Hematopoietic multipotent progenitor cell (in vitro differentiated cells): ENCODE data around the gene PKLR. TPM values are rescaled to one million over a fixed set of nuclear protein-coding genes. Genes with fewer than 3 reads are reported as not detected.

Experiments
- DNase-seq, 3 donors: peaks; one replicate each; pipeline ENCODE4 v3.0.0-alpha.2; 2011 to 2015; ENCODE audit warnings: low read depth in 2 of 3, low spot score in 2 of 3
- total RNA-seq: library from RNA; depleted of rRNA; stranded (reverse); fragments of >200 nt; gene quantifications from one replicate; pipeline ENCODE4 v1.2.3, GENCODE V29; 2012

PKLR gene
- total RNA-seq, 1 donor, result 1.1 TPM

DNA sequence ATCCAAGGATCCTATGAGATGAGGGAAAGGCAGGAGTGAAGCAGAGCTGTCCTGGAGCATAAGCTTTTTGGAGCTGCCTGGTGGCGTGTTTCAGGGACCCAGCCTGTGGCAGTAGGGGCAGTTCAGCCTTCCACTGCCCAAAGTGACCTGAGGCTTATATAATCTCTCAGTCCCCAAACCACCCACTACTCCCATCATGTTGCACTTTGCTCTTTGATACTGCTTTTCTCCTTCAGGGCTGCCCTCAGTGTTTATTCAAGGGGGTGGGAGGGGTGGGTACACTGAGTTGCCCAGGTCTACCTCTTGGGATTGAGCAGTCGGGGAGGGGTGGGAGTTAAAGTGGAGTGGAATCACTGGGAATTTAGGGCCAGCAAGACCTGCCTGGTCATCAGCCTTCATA, 14.7 kb downstream of the PKLR start:
- no peak for DNase-seq

DNA sequence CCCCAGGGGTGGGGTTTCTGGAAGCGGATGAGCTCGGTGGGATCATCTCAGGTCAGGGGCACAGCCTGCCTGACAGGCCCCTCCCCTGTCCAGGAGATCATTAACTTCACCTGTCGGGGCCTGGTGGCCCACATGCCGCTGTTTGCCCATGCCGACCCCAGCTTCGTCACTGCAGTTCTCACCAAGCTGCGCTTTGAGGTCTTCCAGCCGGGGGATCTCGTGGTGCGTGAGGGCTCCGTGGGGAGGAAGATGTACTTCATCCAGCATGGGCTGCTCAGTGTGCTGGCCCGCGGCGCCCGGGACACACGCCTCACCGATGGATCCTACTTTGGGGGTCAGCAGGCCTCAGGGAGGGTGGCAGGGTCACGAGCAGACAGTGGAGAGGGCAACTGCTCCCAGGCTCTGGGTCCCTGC, 15.6 kb downstream of the PKLR start:
- no peak for DNase-seq

DNA sequence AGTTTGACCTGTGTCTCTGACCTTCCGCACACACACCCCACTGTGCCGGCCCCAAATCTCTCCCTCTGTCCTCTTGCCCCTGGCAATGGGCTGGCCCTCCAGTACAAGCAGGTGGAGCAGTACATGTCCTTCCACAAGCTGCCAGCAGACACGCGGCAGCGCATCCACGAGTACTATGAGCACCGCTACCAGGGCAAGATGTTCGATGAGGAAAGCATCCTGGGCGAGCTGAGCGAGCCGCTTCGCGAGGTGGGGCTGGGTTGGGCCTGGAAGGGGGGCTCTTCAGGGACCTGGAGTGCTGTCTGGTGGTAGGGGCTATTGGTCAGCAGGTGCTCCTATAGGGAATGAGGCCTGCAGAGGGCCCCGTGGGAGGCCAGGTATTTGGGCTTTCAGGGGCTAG, 16.2 kb downstream of the PKLR start:
- DNase-seq, result no peak

DNA sequence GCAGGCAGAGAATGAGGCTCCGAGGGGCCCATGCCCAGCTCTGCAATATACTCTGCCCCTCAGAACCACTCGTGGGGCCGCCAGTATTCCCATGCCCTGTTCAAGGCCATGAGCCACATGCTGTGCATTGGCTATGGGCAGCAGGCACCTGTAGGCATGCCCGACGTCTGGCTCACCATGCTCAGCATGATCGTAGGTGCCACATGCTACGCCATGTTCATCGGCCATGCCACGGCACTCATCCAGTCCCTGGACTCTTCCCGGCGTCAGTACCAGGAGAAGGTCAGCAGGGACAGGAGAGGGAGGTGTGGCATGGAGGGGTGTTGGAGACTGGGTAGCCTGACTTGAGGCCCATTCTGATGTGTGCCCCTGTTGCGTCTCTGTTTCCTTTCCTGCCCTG, 16.8 kb downstream of the PKLR start:
- DNase-seq, result no peak

DNA sequence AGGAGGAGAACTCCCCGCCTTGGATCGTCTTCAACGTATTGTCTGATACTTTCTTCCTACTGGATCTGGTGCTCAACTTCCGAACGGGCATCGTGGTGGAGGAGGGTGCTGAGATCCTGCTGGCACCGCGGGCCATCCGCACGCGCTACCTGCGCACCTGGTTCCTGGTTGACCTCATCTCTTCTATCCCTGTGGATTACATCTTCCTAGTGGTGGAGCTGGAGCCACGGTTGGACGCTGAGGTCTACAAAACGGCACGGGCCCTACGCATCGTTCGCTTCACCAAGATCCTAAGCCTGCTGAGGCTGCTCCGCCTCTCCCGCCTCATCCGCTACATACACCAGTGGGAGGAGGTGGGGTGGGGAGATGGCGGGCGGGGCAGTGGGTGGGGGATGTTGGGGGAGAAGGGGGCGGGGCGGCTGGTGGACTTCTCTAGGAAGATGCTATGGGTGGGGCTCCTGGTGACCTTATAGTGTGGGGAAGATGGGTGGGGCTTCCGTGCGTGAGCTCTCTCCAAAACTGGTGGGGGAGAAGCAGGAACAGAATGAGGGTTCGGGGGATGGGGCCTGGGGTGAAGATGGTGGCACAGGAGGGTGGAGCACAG, 18.6 kb downstream of the PKLR start:
- no peak for DNase-seq

DNA sequence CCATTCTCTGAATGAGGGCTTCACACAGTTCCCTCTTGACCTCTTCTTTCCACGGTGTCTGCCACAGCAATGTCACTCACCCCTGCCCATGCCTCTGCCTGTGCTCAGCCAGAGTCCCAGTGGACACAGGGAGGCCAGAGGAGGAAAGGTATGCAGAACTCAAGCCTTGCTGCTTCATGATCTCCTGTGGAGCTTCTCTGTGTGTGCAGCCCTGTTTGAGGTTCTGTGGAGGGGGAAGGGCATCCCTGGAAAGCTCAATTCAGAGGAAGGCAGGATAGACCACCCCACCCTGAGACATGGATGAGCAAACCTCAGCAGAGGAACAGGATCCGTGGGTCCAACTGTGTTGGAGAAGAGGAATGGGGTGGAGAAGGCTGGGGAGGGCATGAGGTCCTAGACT, 22.0 kb downstream of the PKLR start:
- DNase-seq, result no peak

DNA sequence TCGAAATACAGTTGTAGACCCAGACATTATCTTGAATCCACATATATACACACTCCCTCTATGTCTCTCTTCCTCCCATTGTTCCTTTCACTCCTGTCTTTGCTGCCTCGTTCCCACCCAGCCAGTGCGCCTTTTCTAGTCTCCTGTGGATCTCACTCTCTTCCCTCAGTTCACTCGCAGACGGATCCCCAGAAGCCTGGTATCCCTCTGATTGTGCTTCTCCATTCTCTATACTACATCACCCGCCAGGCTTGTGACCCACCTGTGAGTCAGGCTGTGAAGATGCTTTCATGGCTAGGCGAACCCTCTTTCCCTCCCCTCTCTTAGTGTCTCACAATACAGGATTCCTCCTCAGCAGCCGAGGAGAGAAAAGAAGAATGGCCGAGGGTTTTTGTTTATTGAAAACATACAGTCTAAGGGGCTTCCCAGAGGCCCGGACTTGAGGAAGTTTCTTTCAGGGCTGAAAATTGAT, 22.5 kb downstream of the PKLR start:
- no peak for DNase-seq

DNA sequence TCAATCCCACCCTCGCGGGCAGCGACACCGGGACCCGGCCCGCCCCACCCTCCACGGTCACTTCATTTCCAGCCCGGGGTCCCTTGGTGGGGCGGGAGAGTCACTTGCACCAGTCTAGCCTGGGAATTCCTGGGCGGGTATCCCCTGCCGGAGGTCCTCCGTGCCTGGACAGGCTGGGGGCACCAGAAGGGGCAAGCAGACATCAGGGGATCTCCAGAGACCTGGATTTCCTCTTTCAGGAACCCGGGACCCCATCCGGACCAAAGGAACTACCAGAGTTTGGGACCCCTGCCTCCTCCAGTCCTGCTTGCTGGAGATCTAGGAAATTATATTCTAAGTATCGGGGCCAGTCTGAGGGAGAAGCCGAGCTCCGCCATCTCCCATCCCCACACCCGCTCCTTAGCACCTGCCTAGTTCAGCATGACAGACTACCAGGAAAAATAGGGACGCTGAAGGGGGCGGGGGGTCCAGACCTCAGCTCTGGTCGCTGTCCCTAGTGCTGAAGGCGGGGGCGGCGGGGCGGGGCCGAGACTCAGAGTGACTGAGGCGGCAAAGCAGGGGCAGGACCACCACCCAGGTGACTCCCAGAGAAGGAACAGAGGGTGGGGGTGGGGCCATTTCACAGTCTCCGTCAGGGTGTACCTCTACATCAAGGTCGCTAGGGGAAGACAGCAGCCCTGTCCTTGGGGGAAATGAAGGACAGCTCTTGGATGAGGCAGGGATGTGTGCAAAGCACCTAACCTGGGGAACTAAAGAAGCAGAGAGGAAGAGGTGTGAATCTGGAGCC, 23.1 kb downstream of the PKLR start:
- DNase-seq, result peak; percentile 43 to 80 (median 77)

DNA sequence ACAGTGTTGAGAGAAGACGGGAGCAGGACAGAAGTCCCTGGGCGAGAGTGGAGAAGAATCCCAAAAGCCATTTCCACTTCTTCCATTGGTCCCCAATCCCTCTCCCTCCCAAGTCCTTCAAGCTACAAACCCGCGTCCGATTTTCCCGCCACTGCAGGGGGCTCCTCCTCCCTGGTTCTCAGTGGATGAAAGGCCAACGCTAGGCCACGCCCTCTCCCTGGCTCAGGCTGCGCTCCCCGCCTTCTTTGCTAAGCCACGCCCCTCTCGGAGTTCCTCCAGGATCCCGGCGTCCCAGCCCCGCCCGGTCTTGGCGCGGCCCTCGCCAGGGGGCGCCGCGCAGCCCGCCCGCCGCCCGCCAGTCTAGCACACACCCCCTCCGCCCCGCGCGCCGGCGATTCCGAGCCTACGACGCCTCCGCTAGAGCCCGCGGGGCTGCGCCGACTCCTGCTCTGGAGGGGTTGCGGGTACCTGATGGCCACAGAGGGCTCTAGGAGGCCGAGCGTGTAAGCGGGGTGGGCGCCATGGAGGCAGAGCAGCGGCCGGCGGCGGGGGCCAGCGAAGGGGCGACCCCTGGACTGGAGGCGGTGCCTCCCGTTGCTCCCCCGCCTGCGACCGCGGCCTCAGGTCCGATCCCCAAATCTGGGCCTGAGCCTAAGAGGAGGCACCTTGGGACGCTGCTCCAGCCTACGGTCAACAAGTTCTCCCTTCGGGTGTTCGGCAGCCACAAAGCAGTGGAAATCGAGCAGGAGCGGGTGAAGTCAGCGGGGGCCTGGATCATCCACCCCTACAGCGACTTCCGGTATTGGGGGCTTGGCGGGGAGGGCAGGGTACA, 24.0 kb downstream of the PKLR start, which contains the start of gene HCN3:
TSS of gene HCN3 (plus strand) at position 394 of the 832 bp plus-strand sequence. CDS start at position 522, 128 bp downstream.
- peak; percentile 78 to 96 (median 94) for DNase-seq

DNA sequence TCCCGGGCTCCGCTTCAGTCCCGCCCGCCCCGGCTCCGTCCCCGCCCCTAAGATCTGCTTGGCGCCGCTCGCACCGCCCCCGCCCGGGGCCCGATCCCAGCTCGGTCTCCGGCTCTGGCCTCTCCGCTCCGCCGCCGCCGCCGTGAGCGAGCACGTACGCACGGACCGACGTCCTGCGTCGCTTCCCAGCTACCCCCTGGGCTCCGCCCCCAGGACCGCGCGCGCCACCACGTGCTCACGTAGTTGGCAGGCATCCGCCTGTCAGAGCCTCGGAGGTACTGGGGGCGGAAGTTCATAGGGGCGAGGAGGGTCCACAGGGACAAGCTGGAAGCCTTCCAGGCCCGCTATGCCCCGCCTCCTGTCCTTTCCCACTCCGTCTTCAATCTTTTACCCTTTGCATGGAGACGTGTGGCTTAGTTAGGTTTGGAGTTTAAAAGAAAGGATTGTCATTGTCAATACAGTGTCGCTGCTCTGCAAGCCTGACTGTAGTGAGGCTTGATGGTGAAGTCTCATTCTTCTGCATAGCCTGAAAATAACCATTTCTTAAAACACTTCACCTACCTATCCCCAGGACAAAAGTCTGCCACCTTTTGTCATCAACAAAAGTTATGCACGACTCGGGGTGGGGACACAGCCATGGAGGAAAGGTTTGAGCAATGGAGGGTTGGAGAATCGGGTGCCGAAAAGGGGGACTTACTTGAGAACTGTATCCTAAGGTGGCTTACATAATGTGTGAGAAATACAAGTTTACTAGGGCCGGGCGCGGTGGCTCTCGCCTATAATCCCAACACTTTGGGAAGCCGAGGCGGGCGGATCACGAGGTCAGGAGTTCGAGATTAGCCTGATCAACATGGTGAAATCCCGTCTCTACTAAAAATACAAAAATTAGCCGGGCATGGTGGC, 27.6 kb downstream of the PKLR start, which contains the start of gene CLK2:
TSS of gene CLK2 (minus strand) at position 162 of the 903 bp plus-strand sequence. CDS start 2,527 bp downstream, outside the sequence.
- DNase-seq, result peak; percentile 81 to 94 (median 91)

DNA sequence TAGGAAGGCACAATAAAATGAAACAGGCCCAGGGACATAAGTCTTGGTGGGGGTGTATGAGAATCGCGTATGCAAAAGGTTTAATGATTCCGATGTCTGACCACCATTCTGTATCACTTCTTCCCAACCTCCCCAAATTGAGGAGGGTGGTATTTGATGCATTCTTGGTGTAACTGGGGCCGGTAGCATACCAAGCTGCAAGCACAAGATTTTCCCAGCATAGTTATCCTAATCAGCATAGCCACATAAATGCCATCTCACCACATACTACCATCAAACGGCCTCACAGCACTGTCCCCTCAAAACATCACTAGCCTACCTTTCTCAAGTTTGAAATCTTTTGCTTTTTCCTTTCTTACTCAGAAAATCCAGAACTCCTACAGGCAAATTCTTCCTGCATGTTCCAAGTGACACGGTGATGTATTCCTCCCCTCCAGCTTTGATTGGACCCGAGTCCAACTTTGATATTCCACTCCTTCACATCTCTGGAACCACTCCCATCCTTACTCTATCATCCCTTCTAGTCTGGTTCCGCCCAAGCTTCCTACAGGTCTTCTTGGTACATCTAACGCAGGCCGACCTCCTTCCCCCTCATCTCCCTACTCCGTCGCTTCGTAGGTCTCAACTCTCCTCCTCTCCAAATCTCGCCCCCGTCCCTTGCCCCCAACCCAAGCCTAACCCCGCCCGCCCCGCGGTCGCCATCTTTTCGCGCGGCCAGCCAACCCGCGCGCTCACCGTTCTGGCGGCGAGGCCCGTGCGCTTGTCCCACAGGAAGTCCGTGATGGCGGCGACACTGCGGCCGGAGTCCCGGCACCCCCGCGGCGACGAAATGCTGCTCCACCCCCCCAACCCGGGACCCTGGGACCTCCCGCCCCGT, 28.5 kb downstream of the PKLR start:
- DNase-seq, result peak in 2 of 3 donors; percentile 52 to 61

DNA sequence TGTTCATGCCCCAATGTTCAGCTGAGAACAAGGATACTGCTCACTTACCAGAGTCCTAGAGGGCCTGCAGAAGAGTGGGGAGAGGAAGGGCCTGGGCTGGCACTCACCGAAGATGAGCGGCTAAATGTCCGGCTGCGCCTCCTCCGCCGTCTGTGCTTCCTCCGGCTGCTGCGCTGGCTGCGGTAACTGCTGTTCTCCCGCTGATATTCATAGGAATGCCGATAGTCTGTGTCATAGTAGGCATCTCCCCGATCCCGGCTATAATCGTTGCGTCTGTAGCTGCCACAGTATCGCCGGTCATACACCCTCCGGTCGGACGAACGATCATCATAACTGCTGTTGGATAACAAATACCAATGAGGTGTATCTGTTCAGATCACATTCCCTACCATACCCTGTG, 31.9 kb downstream of the PKLR start:
- DNase-seq, result no peak

DNA sequence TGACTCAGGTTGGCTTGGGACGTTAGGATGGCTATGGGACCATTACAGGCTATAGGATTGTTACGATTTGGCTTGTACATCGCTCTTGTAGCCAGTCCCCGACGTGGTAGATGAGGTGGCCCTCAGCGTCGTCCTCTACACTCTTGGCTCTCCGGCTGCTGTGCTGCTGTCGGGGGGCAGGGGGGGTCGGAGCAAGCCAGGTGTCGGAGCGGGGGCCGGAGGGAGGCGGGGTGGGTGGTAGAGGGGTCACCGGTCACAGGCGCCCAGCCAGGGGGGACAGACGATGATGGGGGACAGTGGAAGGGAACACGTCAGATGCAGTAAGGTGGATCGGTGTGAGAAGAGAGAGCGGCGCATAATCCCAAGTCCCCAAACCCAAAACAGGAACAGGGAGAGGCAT, 32.6 kb downstream of the PKLR start:
- DNase-seq, result no peak

DNA sequence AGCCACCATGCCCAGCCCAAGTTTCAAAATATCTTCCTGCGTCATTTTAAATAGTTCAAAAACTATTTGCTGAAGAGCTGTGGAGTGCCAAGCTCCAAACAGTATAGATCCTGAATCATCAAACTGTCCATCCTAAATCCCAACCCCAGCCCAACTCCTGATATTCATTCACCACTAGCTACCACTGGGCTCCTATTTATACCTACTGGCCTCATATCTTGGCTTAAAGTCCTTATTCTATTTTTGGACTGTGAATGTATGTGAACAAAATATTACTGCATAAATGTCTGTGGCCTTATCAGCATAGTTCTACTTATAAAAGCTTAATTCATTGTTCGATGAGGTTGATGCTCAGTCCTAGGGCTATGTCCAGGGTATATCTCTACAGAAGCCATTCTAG, 33.9 kb downstream of the PKLR start:
- no peak for DNase-seq

DNA sequence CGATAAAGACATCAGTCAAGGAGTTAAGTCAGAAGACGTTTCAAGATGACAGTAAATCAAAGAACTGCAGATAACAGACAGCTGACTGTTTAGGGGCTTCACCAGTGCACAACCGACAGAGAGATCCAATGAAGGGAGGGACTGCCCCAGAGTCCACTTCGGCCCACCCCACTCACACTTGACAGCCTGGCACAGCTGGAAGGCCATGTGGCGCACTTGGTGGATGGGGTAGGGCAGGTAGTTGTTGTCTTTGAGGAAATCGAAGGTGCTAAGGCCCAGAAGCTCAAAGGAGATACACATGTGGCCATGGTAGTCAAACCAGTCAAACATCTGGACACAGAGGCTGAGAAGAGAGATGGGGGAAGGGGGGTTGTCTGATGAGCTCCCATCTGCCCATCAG, 34.7 kb downstream of the PKLR start:
- DNase-seq, result no peak

DNA sequence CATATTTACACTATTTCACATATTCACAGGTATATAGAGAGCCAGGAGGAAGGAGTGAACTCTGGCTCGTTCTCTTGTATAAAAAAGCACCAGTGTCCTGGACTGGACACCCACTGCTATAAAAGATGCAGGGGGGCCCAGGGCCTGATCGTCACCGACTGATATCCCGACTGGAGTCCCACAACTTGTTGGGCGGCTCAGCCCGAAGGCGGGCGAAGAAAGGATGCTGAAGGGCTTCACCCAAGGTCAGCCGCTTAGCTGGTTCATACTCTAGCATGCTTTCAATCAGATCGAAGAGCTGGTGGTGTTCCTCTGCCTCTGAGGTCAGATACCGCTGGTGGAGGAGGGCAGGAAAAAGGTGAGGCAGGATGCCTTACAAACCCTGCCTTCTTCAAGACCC, 38.2 kb downstream of the PKLR start:
- no peak for DNase-seq

DNA sequence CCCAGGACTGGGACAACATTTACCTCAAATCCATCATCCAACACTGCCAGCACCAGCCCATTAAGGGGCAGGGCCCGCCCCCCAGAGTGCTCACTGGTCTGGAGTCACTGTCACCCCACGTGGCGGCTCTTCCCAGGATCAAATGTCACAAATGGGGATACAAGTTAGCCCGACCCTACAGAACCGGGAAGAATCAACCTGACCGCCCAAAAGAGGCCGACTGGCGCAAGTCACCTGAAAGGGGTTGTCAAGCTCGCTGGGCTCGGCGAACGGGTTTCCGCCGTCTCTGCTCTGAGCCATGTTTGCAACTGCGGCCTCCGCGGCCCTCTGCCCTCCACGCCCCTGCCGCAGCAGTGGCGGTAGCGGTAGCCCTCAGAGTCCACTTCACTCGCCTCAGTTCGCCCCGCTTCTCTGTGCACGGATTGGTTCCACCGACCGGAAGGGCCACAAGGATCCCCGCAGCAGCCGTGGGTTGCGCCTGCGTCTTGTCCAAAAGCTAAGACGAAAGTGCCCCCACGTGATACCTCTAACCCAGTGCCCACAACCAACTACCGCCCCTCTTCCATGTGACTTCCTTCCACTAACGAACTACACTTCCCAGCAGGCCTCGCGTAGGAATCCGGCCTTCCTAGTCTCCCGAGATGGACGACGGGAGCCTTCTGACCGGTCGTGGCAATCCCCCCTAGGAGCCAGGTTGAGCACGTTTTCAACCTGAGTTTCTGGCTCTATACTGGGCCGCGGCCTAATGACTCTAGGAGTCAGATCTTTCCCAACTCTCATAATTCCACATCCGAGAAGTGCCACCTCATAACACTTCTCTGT, 39.2 kb downstream of the PKLR start, which contains the start of gene SCAMP3:
TSS of gene SCAMP3 (minus strand) at position 509 of the 822 bp plus-strand sequence. CDS start at position 300, 209 bp downstream.
- peak in 2 of 3 donors; percentile 91 to 93 for DNase-seq

DNA sequence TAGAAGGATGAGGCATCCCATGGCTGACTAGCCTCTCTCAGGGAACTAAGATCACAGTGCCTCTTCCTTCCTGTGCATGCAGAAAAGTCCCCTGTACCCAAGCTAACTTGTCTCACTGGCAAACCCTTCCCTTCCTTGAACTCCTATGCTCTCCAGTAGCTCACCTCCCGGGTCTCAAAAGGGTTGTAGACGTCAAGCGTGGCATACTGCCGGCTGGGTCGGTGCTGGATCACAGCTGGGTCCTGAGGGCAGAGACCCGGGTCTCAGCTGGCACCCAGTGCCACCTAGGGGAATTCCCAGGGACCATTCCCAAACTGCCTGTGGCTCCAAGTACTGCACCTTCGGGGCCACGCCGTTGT, 39.8 kb downstream of the PKLR start:
- DNase-seq, result no peak
